ENCODE results near the gene BZW1. TPM values are rescaled to one million over a fixed set of nuclear protein-coding genes. Genes with fewer than 3 reads are reported as not detected.

Gene BZW1
- polyA plus RNA-seq, 1 donor (not counting 4 experiments of a cell fraction or from before 2014, with no cell fraction given) = 402 TPM

GRCh38 chr2:200777275-200777674 is 34.4 kb upstream of the BZW1 start:
- no peaks in the 10 kb centered on the region for H4K20me1 ChIP-seq (ENCODE audit: control insufficient read depth, extremely low read depth, insufficient read depth, low read length)
- no peak overlapping the region for H3K27ac ChIP-seq (ENCODE audit: control insufficient read depth, insufficient read depth, low read length)
- H3K4me2 ChIP-seq (ENCODE audit: control insufficient read depth, extremely low read depth, insufficient read depth, low read depth, low read length) = no peak overlapping the region
- H3K9me1 ChIP-seq (ENCODE audit: control insufficient read depth, extremely low read depth, insufficient read depth, low read length) = no peaks in the 10 kb centered on the region
- TF ChIP-seq CTCF (optimal IDR thresholded peaks at IDR 0.05 in 1 of 3, IDR thresholded peaks at IDR 0.05 in 1 of 3, conservative IDR thresholded peaks at IDR 0.05 in 1 of 3; ENCODE audit: extremely low read depth in 1 of 3, insufficient read depth in 2 of 3, low read length in 3 of 3) (no peak), EZH2 (IDR thresholded peaks at IDR 0.05; ENCODE audit: low read length) (no peak)
- H2AFZ ChIP-seq (ENCODE audit: control insufficient read depth, low read length) = no peak overlapping the region
- no peaks in the 10 kb centered on the region for H3K9me3 ChIP-seq (ENCODE audit: control insufficient read depth, low read depth, low read length)
- DNase-seq (ENCODE audit: low read depth, low spot score) (no peak), FAIRE-seq (peak; percentile 13)
- no peak overlapping the region for H3K4me3 ChIP-seq (ENCODE audit: control insufficient read depth in 2 of 3, extremely low read depth in 1 of 3, insufficient read depth in 2 of 3, low read depth in 1 of 3, low read length in 3 of 3)
- no peaks in the 10 kb centered on the region for H3K27me3 ChIP-seq (ENCODE audit: control insufficient read depth, extremely low read depth, insufficient read depth, low read length)
- no peaks in the 10 kb centered on the region for H3K36me3 ChIP-seq (ENCODE audit: control insufficient read depth in 2 of 2, extremely low read depth in 1 of 2, insufficient read depth in 2 of 2, low read length in 2 of 2)
- H3K79me2 ChIP-seq (ENCODE audit: control insufficient read depth, insufficient read depth, low read length) = no peaks in the 10 kb centered on the region
- peaks cover 19% of the 10 kb centered on the region for H3K4me1 ChIP-seq (ENCODE audit: control insufficient read depth, extremely low read depth, insufficient read depth, low read length)
- dilution Hi-C loops (cut with MboI; ENCODE audit: extremely low pct_ligation_motif_present, low sequenced_read_pairs) = no loop called here
- no peak overlapping the region for H3K9ac ChIP-seq (ENCODE audit: control insufficient read depth, extremely low read depth, insufficient read depth, low read length)

GRCh38 chr2:200778038-200778437 is 33.7 kb upstream of the BZW1 start:
- Histone ChIP-seq H3K79me2 (ENCODE audit: control insufficient read depth, insufficient read depth, low read length) (no peaks in the 10 kb centered on the region), H3K4me2 (ENCODE audit: control insufficient read depth, extremely low read depth, insufficient read depth, low read depth, low read length) (no peak overlapping the region), H3K4me3 (ENCODE audit: control insufficient read depth in 2 of 3, extremely low read depth in 1 of 3, insufficient read depth in 2 of 3, low read depth in 1 of 3, low read length in 3 of 3) (no peak overlapping the region), H3K36me3 (ENCODE audit: control insufficient read depth in 2 of 2, extremely low read depth in 1 of 2, insufficient read depth in 2 of 2, low read length in 2 of 2) (no peaks in the 10 kb centered on the region), H3K27me3 (ENCODE audit: control insufficient read depth, extremely low read depth, insufficient read depth, low read length) (no peaks in the 10 kb centered on the region), H3K9ac (ENCODE audit: control insufficient read depth, extremely low read depth, insufficient read depth, low read length) (no peak overlapping the region), H3K9me3 (ENCODE audit: control insufficient read depth, low read depth, low read length) (no peaks in the 10 kb centered on the region), H4K20me1 (ENCODE audit: control insufficient read depth, extremely low read depth, insufficient read depth, low read length) (no peaks in the 10 kb centered on the region), H2AFZ (ENCODE audit: control insufficient read depth, low read length) (no peak overlapping the region), H3K27ac (ENCODE audit: control insufficient read depth, insufficient read depth, low read length) (no peak overlapping the region), H3K9me1 (ENCODE audit: control insufficient read depth, extremely low read depth, insufficient read depth, low read length) (no peaks in the 10 kb centered on the region), H3K4me1 (ENCODE audit: control insufficient read depth, extremely low read depth, insufficient read depth, low read length) (peaks cover 19% of the 10 kb centered on the region)
- FAIRE-seq (no peak), DNase-seq (ENCODE audit: low read depth, low spot score) (no peak)
- dilution Hi-C loops (cut with MboI; ENCODE audit: extremely low pct_ligation_motif_present, low sequenced_read_pairs) = no loop called here
- TF ChIP-seq EZH2 (IDR thresholded peaks at IDR 0.05; ENCODE audit: low read length) (no peak), CTCF (optimal IDR thresholded peaks at IDR 0.05 in 1 of 3, IDR thresholded peaks at IDR 0.05 in 1 of 3, conservative IDR thresholded peaks at IDR 0.05 in 1 of 3; ENCODE audit: extremely low read depth in 1 of 3, insufficient read depth in 2 of 3, low read length in 3 of 3) (no peak)
